ENCODE results near the gene DNAJC28.

DNA sequence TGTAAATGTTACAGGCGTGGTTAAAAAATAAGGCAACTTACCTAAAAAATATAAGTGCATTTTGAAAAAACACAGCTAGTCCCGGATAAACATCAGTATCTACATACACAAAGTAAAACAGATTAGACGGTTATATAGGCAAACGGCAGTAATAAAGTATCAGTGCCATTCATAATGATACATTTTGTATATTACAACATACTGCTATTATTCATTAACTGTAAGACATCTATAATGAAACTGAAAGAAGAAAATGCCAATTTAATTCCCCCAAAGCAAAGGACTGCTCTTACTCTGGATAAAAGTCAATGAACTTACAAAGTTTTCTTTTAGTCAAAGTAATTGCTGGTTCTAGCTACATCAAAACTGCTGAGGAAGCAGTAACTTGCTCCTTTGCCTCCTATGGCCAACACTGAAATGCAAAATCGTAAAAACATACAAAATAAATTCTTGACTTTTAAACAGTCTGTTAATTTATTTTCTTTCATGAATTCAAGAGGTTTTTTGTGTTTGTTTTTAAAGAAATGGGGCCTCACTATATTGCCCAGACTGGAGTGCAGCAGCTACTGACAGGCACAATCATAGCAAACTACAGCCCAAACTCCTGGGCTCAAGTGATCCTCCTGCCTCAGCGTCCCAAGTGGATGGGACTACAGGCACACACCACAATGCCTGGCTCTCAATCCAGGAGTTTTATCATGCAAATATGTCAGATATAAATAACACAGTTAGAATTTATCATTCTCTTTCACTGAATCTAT lies 35.6 kb downstream of the DNAJC28 start:
- TF ChIP-seq SIN3A (IDR thresholded peaks at IDR 0.05; ENCODE audit: borderline replicate concordance, insufficient read depth, low read length) (no peak), POLR2AphosphoS5 (IDR thresholded peaks at IDR 0.05; ENCODE audit: low read depth, low read length) (no peak), TAF1 (IDR thresholded peaks at IDR 0.05; ENCODE audit: borderline replicate concordance, insufficient read depth, low read length) (no peak), FOXP2 (optimal IDR thresholded peaks at IDR 0.05; ENCODE audit: borderline replicate concordance, extremely low read depth, extremely low read length, insufficient read depth) (no peak)
- TF ChIP-seq, protein P1, sequence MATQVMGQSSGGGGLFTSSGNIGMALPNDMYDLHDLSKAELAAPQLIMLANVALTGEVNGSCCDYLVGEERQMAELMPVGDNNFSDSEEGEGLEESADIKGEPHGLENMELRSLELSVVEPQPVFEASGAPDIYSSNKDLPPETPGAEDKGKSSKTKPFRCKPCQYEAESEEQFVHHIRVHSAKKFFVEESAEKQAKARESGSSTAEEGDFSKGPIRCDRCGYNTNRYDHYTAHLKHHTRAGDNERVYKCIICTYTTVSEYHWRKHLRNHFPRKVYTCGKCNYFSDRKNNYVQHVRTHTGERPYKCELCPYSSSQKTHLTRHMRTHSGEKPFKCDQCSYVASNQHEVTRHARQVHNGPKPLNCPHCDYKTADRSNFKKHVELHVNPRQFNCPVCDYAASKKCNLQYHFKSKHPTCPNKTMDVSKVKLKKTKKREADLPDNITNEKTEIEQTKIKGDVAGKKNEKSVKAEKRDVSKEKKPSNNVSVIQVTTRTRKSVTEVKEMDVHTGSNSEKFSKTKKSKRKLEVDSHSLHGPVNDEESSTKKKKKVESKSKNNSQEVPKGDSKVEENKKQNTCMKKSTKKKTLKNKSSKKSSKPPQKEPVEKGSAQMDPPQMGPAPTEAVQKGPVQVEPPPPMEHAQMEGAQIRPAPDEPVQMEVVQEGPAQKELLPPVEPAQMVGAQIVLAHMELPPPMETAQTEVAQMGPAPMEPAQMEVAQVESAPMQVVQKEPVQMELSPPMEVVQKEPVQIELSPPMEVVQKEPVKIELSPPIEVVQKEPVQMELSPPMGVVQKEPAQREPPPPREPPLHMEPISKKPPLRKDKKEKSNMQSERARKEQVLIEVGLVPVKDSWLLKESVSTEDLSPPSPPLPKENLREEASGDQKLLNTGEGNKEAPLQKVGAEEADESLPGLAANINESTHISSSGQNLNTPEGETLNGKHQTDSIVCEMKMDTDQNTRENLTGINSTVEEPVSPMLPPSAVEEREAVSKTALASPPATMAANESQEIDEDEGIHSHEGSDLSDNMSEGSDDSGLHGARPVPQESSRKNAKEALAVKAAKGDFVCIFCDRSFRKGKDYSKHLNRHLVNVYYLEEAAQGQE (IDR thresholded peaks at IDR 0.05; ENCODE audit: insufficient read depth in 1 of 2, low read depth in 2 of 2, low read length in 2 of 2) = no peak

All from PFSK-1 (cell line).